Astrocyte (in vitro differentiated cells and primary cell): Measurements from ENCODE around the gene PTX4.

ENCODE experiments used
- CTCF ChIP-seq: IDR thresholded peaks from 2 replicates; pipeline ENCODE4 v1.5.1; 2011; ENCODE audit warnings: low read depth, mild to moderate bottlenecking, inconsistent platforms, low read length, moderate library complexity; ENCODE audit not compliant: insufficient read depth
- EZH2 ChIP-seq: IDR thresholded peaks from 2 replicates; pipeline ENCODE4 v1.6.1; 2012; ENCODE audit warnings: mild to moderate bottlenecking, low read length, inconsistent platforms; ENCODE audit not compliant: insufficient read depth

- TF ChIP-seq EZH2 (no peak), CTCF (no peak)
These were observed 46.0 kb downstream of the PTX4 start for GRCh38 chr16:1442697-1443096.
